Rectal smooth muscle tissue (tissue), 1 donor: Measurements from ENCODE around the gene PRR33.
"Not testable (repeated sequence)": the region's sequence is repeated elsewhere in the genome, so short reads cannot be mapped to it uniquely, and the experiment has no call there.

Experiments
- H3K27ac ChIP-seq: one replicate; pipeline ENCODE4 v1.7.0; 2013; ENCODE audit warnings: low read depth, low read length, inconsistent platforms
- H3K27me3 ChIP-seq: one replicate; pipeline ENCODE4 v1.7.0; 2013; ENCODE audit warnings: low read length; ENCODE audit not compliant: control insufficient read depth, insufficient read depth
- H3K36me3 ChIP-seq: one replicate; pipeline ENCODE4 v1.7.0; 2013; ENCODE audit warnings: low read length; ENCODE audit not compliant: control insufficient read depth, insufficient read depth
- H3K4me1 ChIP-seq: one replicate; pipeline ENCODE4 v1.7.0; 2013; ENCODE audit warnings: low read length; ENCODE audit not compliant: control insufficient read depth, insufficient read depth
- H3K4me3 ChIP-seq: one replicate; pipeline ENCODE4 v1.7.0; 2013; ENCODE audit warnings: low read length
- H3K9ac ChIP-seq: one replicate; pipeline ENCODE4 v1.7.0; 2013; ENCODE audit warnings: low read length

The PRR33 gene

DNA sequence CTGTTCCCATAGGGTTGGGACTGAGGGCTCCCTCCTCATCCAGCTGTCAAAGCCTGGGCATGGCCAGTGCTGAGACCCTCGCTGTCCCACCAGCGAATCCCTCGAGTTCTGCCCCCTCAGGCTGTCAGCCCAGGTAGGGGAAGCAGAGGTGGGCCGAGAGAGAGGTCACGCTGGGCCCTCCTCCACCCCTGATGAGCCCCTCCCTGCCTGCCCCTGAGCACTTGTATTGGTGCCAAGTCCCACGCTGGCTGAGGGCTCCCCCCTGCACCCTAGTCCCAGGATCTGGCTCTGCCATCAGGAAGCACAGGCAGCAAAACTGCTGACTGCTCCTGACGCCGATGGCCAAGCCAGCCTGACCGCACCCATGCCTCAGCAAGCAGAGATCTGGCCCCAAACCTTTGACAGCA, 3.3 kb downstream of the PRR33 start:
- H3K4me1 ChIP-seq, result no peaks in the 10 kb centered on the region
- peaks cover 17% of the 10 kb centered on the region for H3K36me3 ChIP-seq
- no peaks in the 10 kb centered on the region for H3K27me3 ChIP-seq
- H3K4me3 ChIP-seq, result no peak overlapping the region
- H3K9ac ChIP-seq, result no peak overlapping the region
- no peak overlapping the region for H3K27ac ChIP-seq

DNA sequence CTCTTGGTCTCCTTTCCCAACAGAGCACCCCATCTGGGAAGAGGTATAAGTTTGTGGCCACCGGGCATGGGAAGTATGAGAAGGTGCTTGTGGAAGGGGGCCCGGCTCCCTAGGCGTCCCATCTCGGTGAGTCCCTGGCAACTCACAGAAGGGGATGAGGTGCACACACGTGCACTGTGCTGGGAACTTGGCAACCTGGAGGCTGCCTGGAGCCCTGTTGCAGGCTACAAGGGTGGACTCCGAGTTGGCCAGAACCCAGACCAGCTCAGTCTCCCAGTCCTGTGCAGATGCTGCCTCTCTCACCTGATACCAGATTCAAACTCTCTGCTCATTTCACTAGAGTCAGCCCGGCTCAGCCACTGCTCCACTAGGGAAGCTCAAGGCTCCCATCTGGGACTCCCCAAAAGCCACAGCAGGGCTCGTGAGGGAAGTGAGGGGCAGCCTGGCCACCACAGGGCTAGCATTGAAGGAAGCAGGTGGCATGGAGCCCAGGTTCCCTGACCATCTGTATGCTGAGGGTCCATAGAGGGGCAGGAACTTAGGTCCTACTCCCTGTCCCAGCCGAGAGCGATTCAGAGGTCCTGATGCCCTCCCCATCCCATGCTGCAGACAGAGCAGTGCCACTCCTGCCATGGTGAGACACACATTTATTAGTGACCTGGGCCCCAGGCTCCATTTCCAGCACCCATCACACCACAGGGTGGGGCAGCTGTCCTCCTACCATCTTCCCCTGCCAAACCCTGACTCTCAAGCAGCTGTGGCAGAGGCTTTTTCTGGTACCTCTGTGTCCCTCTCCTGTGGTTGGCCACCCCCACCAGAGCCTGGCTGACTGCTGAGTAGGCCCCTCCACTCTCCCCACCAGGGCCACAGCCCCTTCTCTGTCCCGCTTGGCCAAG, 4.0 kb downstream of the PRR33 start:
- H3K27ac ChIP-seq, result no peak overlapping the region
- H3K36me3 ChIP-seq, result peaks cover 17% of the 10 kb centered on the region

DNA sequence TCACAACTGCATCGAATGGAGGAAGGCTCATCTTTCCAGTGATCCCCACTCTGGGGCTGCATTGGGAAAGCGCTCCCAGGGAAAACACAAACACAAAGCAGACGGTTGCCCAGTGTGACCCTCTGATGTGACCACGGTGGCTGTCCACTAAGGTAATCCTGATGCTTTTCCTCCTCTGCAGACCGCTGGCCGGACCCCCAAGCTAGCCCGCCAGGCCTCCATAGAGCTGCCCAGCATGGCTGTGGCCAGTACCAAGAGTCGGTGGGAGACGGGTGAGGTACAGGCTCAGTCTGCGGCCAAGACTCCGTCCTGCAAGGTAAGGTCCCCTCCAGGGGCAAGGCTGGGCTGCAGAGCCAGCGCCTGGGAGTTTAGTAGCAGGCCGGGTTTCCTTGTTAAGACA, 5.1 kb downstream of the PRR33 start:
- not testable (repeated sequence) for H3K4me3 ChIP-seq, H3K27me3 ChIP-seq, H3K9ac ChIP-seq, H3K27ac ChIP-seq, H3K4me1 ChIP-seq
- H3K36me3 ChIP-seq, result peaks cover 17% of the 10 kb centered on the region

More for the DNA sequence above, 4.0 kb downstream of the PRR33 start:
- Histone ChIP-seq H3K4me1 (no peaks in the 10 kb centered on the region), H3K4me3 (no peak overlapping the region), H3K27me3 (no peaks in the 10 kb centered on the region), H3K9ac (no peak overlapping the region)

DNA sequence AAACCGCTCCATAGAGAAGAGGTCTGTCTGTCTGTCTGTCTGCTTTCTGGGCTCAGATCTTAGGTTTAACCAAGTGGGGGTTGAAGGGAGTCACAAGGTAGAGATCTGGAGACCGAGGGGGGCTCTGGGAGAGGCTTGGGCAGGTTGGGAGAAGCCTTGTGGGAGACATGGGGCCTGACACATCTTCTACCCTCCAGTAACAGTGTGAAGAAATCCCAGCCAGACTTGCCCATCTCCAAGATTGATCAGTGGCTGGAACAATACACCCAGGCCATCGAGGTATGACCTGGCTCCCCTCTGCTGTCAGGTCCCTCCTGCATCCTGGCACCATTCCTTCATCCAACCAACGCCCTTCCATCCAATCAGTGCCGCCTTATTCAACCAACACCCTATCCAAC, 7.4 kb downstream of the PRR33 start:
- H3K27me3 ChIP-seq, result no peaks in the 10 kb centered on the region
- peaks cover 17% of the 10 kb centered on the region for H3K36me3 ChIP-seq
- peaks cover 6% of the 10 kb centered on the region for H3K4me1 ChIP-seq
- H3K9ac ChIP-seq, result no peak overlapping the region
- H3K4me3 ChIP-seq, result no peak overlapping the region
- no peak overlapping the region for H3K27ac ChIP-seq

DNA sequence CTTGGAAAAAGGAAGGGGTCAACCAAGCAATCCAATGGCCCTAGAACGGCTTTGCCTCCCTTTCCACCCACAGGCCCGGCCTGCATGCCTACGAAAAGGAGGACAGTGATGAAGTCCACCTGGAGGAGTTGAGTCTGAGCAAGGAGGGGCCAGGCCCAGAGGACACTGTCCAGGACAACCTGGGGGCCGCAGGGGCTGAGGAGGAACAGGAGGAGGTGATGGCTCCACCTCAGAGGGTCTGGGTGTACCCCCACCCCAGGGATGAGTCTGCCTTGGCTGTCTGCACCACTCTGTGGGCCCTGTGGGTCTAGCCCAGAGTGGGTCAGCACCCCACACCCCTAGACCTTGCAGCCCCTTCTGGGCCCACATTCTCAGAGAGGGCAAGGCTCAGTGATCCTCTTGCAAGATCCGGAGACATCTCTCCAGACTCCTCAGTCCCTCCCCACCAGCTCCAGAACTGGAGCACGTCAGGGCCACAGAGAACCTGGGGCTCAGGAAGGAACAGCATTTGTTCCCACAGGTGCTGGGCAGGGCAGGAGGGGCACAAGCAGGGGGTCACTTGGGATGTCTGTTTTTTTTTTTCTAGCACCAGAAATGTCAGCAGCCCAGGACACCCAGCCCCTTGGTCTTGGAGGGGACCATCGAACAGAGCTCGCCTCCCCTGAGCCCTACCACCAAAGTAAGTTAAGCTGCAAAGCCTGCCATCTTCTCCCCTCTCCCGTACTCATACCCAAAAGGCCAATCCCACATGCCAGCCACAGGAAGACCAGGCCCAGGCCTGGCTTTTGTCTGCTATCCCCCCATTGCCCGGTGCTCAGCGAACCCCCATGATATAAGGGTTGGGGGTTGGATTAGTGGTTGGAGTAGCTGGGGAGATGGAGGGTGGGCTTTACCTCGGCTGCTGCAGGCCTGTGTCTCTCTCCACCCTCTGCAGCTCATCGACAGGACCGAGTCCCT, 8.1 kb downstream of the PRR33 start:
- H3K9ac ChIP-seq, result no peak overlapping the region
- no peak overlapping the region for H3K4me3 ChIP-seq
- H3K27me3 ChIP-seq, result no peaks in the 10 kb centered on the region
- no peak overlapping the region for H3K27ac ChIP-seq
- H3K36me3 ChIP-seq, result peaks cover 17% of the 10 kb centered on the region
- H3K4me1 ChIP-seq, result peaks cover 6% of the 10 kb centered on the region

DNA sequence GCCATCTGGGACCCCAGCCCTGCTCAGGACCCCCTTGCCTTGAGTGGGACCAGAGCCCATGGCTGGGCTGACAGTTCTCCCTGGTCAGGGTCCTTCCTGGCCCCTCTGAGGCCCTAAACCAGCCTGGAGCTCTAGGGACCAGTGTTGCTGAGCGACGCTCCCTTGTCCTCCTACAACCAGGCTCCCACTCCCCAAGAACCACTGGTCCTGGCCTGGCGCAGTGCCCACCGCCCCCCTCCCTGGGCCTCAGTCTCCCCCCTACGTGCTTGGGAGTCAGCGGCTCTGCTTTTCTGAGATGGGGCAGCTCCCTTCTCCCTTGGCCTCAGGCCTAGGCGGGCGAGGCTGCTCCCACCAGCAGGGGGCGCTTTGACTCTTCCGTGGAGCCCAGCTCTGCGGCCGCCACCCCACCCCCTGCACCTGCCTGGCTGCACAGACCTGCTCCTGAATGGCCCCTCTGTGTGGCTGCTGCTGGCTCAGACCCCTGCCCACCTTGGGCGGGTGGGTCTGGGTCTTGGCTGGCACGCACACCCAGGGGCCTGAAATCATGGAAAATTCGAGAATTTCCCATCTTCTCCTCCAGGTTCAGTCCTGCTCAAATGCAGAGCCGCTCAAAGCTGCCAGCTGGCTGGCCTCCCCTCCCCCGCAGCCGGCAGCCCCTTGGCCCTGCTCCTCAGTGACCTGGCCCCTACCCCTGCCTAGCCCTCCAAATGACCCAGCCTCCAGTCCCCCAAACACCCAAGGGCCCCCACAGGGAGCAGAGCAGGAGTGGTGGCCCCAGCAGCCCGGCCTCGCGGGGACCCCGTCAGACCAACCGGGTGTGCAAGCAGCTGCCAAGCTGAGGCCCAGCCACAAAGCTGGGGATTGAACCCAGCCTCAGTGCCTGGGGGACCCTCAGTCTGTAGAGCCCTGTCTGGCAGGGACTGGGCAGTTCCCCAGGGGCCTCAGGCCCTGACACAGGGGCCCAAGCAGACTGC, 9.1 kb downstream of the PRR33 start:
- Histone ChIP-seq H3K9ac (no peak overlapping the region), H3K4me3 (no peak overlapping the region), H3K4me1 (peaks cover 6% of the 10 kb centered on the region), H3K27ac (no peak overlapping the region), H3K36me3 (peaks cover 11% of the 10 kb centered on the region), H3K27me3 (no peaks in the 10 kb centered on the region)

DNA sequence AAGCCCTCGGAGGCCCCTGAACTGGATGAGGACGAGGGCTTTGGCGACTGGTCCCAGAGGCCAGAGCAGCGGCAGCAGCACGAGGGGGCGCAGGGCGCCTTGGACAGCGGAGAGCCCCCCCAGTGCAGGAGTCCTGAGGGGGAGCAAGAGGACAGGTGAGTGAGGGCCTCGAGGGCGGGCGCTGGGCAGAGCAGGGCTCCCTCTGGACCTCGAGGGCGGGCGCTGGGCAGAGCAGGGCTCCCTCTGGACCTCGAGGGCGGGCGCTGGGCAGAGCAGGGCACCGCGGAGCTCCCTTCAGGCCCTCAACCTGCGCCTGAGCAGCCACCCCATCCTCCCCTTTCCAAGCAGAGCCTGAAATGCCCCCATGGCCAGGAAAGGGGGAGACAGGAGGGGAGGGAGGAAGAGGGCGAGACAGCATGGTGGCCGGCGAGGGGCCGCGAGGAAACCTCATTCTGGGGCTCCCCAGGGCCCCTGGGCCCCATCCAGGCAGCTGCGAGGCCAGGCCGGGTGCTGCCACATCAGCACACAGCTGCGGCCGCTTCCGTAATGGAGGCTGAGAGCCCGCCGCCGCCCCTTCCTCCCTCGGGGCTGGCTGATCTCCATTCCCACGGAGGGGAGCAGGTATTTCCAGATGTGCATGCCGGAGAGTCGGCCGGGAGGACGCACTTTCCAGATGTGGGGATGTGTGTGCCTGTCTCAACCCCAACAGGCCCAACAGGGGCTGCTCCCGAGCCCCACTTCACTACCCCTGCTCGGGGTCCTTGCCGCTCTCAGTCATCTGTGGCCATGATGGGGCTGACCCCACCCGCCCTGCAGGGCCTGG, 10.0 kb downstream of the PRR33 start:
- peaks cover 11% of the 10 kb centered on the region for H3K4me1 ChIP-seq
- peaks cover under 1% of the 10 kb centered on the region for H3K27me3 ChIP-seq
- H3K9ac ChIP-seq, result no peak overlapping the region
- H3K4me3 ChIP-seq, result no peak overlapping the region
- peak overlapping the region; percentile 76 for H3K27ac ChIP-seq
- peaks cover 11% of the 10 kb centered on the region for H3K36me3 ChIP-seq

DNA sequence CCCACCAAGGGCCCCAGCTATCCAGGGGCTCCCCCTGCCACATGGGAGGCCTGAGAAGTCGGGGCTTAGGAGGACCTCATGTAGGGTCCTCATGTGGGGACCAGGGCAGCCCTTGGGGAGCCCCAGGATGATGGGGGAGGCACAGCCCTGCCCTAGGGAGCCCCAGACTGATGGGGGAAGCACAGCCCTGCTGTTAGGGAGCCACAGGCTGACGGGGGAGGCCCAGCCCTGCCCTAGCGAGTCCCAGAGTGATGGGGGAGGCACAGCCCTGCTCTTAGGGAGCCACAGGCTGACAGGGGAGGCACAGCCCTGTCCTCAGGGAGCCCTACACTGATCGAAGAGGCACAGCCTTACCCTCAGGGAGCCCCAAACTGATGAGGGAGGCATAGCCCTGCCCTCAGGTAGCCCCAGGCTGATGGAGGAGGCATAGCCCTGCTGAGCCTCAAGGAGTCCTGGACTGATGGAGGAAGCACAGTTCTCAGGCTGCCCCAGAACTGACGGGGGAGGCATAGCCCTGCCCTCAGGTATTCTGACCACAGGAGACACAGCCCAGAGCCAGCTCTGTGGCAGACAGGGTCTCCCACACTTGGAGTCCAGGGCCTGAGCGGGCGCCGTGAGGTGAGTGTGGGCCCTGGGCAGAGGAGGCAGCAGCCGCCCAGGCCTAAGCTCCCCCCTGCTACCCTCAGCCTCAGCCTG, 10.8 kb downstream of the PRR33 start:
- Histone ChIP-seq H3K9ac (no peak overlapping the region), H3K27ac (peak overlapping the region; percentile 76), H3K27me3 (peaks cover 4% of the 10 kb centered on the region), H3K4me1 (peaks cover 15% of the 10 kb centered on the region), H3K36me3 (peaks cover 8% of the 10 kb centered on the region), H3K4me3 (no peak overlapping the region)

DNA sequence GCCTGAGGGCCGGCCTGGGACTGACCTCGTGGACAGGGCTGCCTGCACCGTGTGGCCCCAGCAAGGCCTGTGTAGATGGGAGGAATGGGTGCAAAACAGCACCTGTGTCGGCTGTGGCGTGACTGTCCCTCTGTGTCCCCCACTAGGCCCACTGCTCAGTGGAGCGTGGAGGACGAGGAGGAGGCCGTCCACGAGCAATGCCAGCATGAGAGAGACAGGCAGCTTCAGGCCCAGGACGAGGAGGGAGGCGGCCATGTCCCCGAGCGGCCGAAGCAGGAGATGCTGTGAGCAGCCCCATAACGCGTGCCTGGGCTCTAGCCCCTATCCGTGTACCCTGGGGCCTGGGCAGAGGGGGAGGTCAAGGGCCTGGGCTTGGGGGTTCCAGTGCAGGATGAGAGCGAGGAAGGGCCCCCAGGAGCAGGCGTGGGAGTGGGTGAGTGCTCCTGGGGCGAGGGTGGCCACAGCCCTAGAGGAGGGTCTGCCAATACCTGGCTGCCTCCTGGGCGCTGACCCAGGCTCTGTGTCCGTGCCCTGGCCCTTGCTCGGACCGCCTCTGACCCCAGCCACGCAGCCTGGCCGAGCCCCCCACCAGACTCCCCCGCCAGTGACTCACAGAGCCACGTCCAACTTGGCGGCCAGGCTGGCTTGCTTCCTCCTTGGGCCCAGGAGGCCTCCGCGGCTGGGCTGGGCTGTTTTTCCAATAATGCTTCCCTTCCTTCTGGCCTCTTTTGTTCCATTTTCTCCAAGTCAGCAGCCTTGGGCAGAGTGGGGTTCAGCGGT, 11.6 kb downstream of the PRR33 start:
- H3K4me3 ChIP-seq, result no peak overlapping the region
- H3K36me3 ChIP-seq, result peaks cover 6% of the 10 kb centered on the region
- H3K9ac ChIP-seq, result no peak overlapping the region
- peaks cover 15% of the 10 kb centered on the region for H3K4me1 ChIP-seq
- H3K27ac ChIP-seq, result peak overlapping the region; percentile 76
- H3K27me3 ChIP-seq, result peaks cover 4% of the 10 kb centered on the region

DNA sequence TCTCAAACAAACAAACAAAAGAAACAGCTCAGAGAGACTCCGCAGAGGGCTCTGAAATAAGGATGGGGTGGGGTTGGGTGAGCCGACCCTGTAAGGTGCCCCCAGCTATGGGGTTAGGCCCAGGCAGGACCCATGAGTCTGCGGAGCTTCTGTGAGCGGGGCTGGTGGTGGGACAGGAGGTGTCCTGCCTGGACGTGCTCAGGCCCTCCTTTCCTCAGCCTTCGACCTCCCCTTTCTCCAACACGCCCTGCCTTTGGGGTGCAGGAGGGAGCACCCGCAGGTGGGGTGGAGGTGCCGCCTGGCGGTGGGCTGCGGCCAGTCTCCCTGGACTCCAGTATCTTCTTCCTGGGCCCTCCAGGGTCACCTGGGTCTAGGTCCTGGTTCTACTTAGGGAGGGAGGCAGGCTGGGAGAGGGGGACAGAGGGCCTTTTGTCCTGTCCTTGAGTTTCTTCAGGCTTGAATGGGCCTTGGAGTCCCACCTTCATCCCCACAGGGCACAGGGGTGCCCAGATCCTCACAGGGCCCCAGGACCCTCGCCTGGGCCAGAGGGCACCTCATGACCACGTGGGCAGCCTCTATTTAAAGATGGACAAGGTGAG, 12.3 kb downstream of the PRR33 start:
- Histone ChIP-seq H3K4me3 (no peak overlapping the region), H3K27me3 (peaks cover 4% of the 10 kb centered on the region), H3K27ac (peak overlapping the region; percentile 22), H3K4me1 (peaks cover 15% of the 10 kb centered on the region), H3K36me3 (peaks cover 4% of the 10 kb centered on the region), H3K9ac (no peak overlapping the region)
